HepG2 (cell line): ENCODE measurements around the gene GALNT16. TPM values are rescaled to one million over a fixed set of nuclear protein-coding genes. Genes with fewer than 3 reads are reported as not detected.

Source experiments
- CCDC6 ChIP-seq: sonication (generic); formaldehyde crosslinking; IDR thresholded peaks from 2 replicates; pipeline ENCODE4 v1.8.1; 2022; ENCODE audit warnings: mild to moderate bottlenecking, missing genetic modification reagents, moderate library complexity
- FOXO4 ChIP-seq: sonication (generic); formaldehyde crosslinking; conservative IDR thresholded peaks from 2 replicates; pipeline ENCODE4 v1.8.1; 2023; ENCODE audit warnings: missing genetic modification reagents
- SNAI1 ChIP-seq: sonication (generic); formaldehyde crosslinking; IDR thresholded peaks from 2 replicates; pipeline ENCODE4 v1.5.0; 2020; ENCODE audit warnings: mild to moderate bottlenecking, missing genetic modification reagents, borderline replicate concordance
- TRAFD1 ChIP-seq: sonication (generic); formaldehyde crosslinking; IDR thresholded peaks from 2 replicates; pipeline ENCODE4 v1.5.1; 2020; ENCODE audit warnings: missing genetic modification reagents, mild to moderate bottlenecking, borderline replicate concordance
- ZNF44 ChIP-seq: sonication (generic); formaldehyde crosslinking; IDR thresholded peaks from 2 replicates; pipeline ENCODE4 v1.5.1; 2020; ENCODE audit warnings: mild to moderate bottlenecking, missing genetic modification reagents
- ZNF652 ChIP-seq: IDR thresholded peaks from 2 replicates; pipeline ENCODE4 v1.6.1; 2016; ENCODE audit warnings: low read depth, borderline replicate concordance
- ZNF747 ChIP-seq: sonication (generic); formaldehyde crosslinking; IDR thresholded peaks from 2 replicates; pipeline ENCODE4 v1.8.1; 2023; ENCODE audit warnings: missing genetic modification reagents, mild to moderate bottlenecking, borderline replicate concordance
- polyA plus RNA-seq, 8 experiments: library from polyadenylated mRNA; depleted of rRNA in 3 of 8; stranded (reverse) in 7 of 8; unstranded in 1 of 8; fragments of >200 nt; fragmentation: Illumina TruSeq in 4 of 8; extraction: Trizol in 4 of 8; gene quantifications; 2 replicates each; pipeline versions ENCODE4 v1.2.1 to v1.2.3, GENCODE V29; 2011 to 2016; ENCODE audit warnings: low read depth in 4 of 8, missing spikeins in 1 of 8, mixed read lengths in 1 of 8; ENCODE audit not compliant: insufficient read depth in 1 of 8
- total RNA-seq, 5 experiments: library from RNA; depleted of rRNA; stranded (reverse); fragments of >200 nt; fragmentation: Illumina TruSeq; extraction: Trizol; gene quantifications; 2 replicates each; pipeline ENCODE4 v1.2.3, GENCODE V29; 2016; ENCODE audit warnings: low read depth in 1 of 5
- TF ChIP-seq, protein P1 (sequence below): sonication (generic); formaldehyde crosslinking; IDR thresholded peaks from 2 replicates; pipeline ENCODE4 v1.5.0; 2020; ENCODE audit warnings: mild to moderate bottlenecking, missing genetic modification reagents, borderline replicate concordance

Gene GALNT16
- total and polyA plus RNA-seq, 2 of the 13 experiments (the other 11 are each of a cell fraction or from before 2014, with no cell fraction given) = 0.54 to 0.82 TPM

- TF ChIP-seq, protein P1, sequence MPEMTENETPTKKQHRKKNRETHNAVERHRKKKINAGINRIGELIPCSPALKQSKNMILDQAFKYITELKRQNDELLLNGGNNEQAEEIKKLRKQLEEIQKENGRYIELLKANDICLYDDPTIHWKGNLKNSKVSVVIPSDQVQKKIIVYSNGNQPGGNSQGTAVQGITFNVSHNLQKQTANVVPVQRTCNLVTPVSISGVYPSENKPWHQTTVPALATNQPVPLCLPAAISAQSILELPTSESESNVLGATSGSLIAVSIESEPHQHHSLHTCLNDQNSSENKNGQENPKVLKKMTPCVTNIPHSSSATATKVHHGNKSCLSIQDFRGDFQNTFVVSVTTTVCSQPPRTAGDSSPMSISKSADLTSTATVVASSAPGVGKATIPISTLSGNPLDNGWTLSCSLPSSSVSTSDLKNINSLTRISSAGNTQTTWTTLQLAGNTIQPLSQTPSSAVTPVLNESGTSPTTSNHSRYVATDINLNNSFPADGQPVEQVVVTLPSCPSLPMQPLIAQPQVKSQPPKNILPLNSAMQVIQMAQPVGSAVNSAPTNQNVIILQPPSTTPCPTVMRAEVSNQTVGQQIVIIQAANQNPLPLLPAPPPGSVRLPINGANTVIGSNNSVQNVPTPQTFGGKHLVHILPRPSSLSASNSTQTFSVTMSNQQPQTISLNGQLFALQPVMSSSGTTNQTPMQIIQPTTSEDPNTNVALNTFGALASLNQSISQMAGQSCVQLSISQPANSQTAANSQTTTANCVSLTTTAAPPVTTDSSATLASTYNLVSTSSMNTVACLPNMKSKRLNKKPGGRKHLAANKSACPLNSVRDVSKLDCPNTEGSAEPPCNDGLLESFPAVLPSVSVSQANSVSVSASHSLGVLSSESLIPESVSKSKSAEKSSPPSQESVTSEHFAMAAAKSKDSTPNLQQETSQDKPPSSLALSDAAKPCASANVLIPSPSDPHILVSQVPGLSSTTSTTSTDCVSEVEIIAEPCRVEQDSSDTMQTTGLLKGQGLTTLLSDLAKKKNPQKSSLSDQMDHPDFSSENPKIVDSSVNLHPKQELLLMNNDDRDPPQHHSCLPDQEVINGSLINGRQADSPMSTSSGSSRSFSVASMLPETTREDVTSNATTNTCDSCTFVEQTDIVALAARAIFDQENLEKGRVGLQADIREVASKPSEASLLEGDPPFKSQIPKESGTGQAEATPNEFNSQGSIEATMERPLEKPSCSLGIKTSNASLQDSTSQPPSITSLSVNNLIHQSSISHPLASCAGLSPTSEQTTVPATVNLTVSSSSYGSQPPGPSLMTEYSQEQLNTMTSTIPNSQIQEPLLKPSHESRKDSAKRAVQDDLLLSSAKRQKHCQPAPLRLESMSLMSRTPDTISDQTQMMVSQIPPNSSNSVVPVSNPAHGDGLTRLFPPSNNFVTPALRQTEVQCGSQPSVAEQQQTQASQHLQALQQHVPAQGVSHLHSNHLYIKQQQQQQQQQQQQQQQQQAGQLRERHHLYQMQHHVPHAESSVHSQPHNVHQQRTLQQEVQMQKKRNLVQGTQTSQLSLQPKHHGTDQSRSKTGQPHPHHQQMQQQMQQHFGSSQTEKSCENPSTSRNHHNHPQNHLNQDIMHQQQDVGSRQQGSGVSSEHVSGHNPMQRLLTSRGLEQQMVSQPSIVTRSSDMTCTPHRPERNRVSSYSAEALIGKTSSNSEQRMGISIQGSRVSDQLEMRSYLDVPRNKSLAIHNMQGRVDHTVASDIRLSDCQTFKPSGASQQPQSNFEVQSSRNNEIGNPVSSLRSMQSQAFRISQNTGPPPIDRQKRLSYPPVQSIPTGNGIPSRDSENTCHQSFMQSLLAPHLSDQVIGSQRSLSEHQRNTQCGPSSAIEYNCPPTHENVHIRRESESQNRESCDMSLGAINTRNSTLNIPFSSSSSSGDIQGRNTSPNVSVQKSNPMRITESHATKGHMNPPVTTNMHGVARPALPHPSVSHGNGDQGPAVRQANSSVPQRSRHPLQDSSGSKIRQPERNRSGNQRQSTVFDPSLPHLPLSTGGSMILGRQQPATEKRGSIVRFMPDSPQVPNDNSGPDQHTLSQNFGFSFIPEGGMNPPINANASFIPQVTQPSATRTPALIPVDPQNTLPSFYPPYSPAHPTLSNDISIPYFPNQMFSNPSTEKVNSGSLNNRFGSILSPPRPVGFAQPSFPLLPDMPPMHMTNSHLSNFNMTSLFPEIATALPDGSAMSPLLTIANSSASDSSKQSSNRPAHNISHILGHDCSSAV (CRISPR knock-in tag) = no peak
- TF ChIP-seq TRAFD1 (CRISPR knock-in tag) (no peak), CCDC6 (CRISPR knock-in tag) (no peak), ZNF652 (CRISPR knock-in tag) (no peak), SNAI1 (CRISPR knock-in tag) (no peak), ZNF44 (CRISPR knock-in tag) (no peak), ZNF747 (CRISPR knock-in tag) (no peak), FOXO4 (CRISPR knock-in tag) (no peak)
Measured at GRCh38 chr14:69350892-69351291, 90.9 kb downstream of the GALNT16 start (continued).
